H1 (cell line): ENCODE measurements around the gene SPN. TPM values are rescaled to one million over a fixed set of nuclear protein-coding genes. Genes with fewer than 3 reads are reported as not detected.

Source experiments
- CTCF ChIA-PET: fragments of 300-600 bp; sonication (Branson Sonifier 250); formaldehyde crosslinking; loops from one replicate; lab custom pipeline; 2021; ENCODE audit not compliant: partially characterized antibody; lab: Charles Lee
- POLR2A ChIA-PET: fragments of 300-600 bp; sonication (Branson Sonifier 250); formaldehyde crosslinking; loops from one replicate; lab custom pipeline; 2021; ENCODE audit warnings: inconsistent platforms; ENCODE audit not compliant: partially characterized antibody; lab: Charles Lee
- DNase-seq, 2 experiments: peaks; one replicate each; pipeline versions ENCODE4 v3.0.0 to v3.0.0-alpha.2; 2010 to 2022; ENCODE audit warnings: low spot score in 2 of 2, low read depth in 1 of 2, mixed read lengths in 1 of 2
- FAIRE-seq: peaks from 2 replicates; lab custom pipeline; 2011; peaks lifted over from hg19 to GRCh38; lab: Jason Lieb, UNC
- H2AFZ ChIP-seq: 2 replicates; pipeline ENCODE4 v1.8.1; 2012; ENCODE audit warnings: low read length, inconsistent platforms
- H2AK5ac ChIP-seq: 2 replicates; pipeline ENCODE4 v1.6.1; 2013; ENCODE audit warnings: low read depth, low read length
- H2BK120ac ChIP-seq: replicated peaks from 2 replicates; pipeline ENCODE3; 2013; ENCODE audit warnings: low read depth, low read length, inconsistent platforms
- H2BK12ac ChIP-seq: 2 replicates; pipeline ENCODE4 v1.6.1; 2013; ENCODE audit warnings: low read depth, low read length
- H2BK15ac ChIP-seq: 2 replicates; pipeline ENCODE4 v1.6.1; 2013; ENCODE audit warnings: low read length
- H2BK20ac ChIP-seq: 2 replicates; pipeline ENCODE4 v1.6.1; 2013; ENCODE audit warnings: low read length
- H2BK5ac ChIP-seq: 2 replicates; pipeline ENCODE4 v1.6.1; 2013; ENCODE audit warnings: low read depth, low read length
- H3K14ac ChIP-seq: 2 replicates; pipeline ENCODE4 v1.6.1; 2013; ENCODE audit warnings: inconsistent platforms; ENCODE audit not compliant: insufficient read length
- H3K18ac ChIP-seq: 2 replicates; pipeline ENCODE4 v1.6.1; 2013; ENCODE audit warnings: low read length; ENCODE audit errors: extremely low read depth
- H3K23ac ChIP-seq: 2 replicates; pipeline ENCODE4 v1.6.1; 2013; ENCODE audit warnings: inconsistent platforms; ENCODE audit not compliant: insufficient read length
- H3K23me2 ChIP-seq: 2 replicates; pipeline ENCODE4 v1.6.1; 2013; ENCODE audit warnings: low read depth, low read length
- H3K27ac ChIP-seq: 2 replicates; pipeline ENCODE4 v1.6.1; 2011; ENCODE audit warnings: low read depth, low read length, inconsistent platforms
- H3K27me3 ChIP-seq, 4 experiments: replicated peaks in 1 of 4; 1 replicate in 1 of 4; 2 replicates in 3 of 4; pipeline versions ENCODE4 v1.6.1 to v1.8.1; 2011 to 2013; ENCODE audit warnings: low read length in 3 of 4, mild to moderate bottlenecking in 3 of 4, inconsistent platforms in 2 of 4, mixed read lengths in 2 of 4, moderate library complexity in 1 of 4; ENCODE audit not compliant: control insufficient read depth in 3 of 4, insufficient read depth in 3 of 4; ENCODE audit errors: extremely low read depth in 1 of 4
- H3K36me3 ChIP-seq, 4 experiments: 2 replicates each; pipeline versions ENCODE4 v1.6.1 to v1.8.1; 2011 to 2013; ENCODE audit warnings: mild to moderate bottlenecking in 4 of 4, low read length in 3 of 4, moderate library complexity in 2 of 4, control low read depth in 1 of 4, inconsistent platforms in 1 of 4; ENCODE audit not compliant: insufficient read depth in 4 of 4, control insufficient read depth in 2 of 4
- H3K4ac ChIP-seq: replicated peaks from 2 replicates; pipeline ENCODE3; 2013; ENCODE audit warnings: low read length, low read depth, mixed read lengths, inconsistent platforms; ENCODE audit not compliant: insufficient read length
- H3K4me1 ChIP-seq, 4 experiments: replicated peaks in 1 of 4; 1 replicate in 1 of 4; 2 replicates in 3 of 4; pipeline versions ENCODE4 v1.6.1 to v1.8.1; 2011 to 2013; ENCODE audit warnings: low read length in 3 of 4, inconsistent platforms in 2 of 4, mixed read lengths in 1 of 4; ENCODE audit not compliant: insufficient read depth in 4 of 4, control insufficient read depth in 3 of 4
- H3K4me2 ChIP-seq, 2 experiments: 2 replicates each; pipeline versions ENCODE4 v1.6.1 to v1.8.1; 2011 to 2013; ENCODE audit warnings: low read depth in 2 of 2, low read length in 2 of 2, control low read depth in 1 of 2, inconsistent platforms in 1 of 2, mild to moderate bottlenecking in 1 of 2; ENCODE audit not compliant: insufficient read depth in 1 of 2
- H3K4me3 ChIP-seq, 4 experiments: fragments of 200-600, 300-600 bp in 1 of 4; sonication (generic), shearing (Covaris generic), sonication (Bioruptor Twin) in 1 of 4; 2 replicates each; pipeline versions ENCODE4 v1.5.1 to v1.8.1; 2011 to 2016; ENCODE audit warnings: low read length in 4 of 4, low read depth in 3 of 4, control low read depth in 2 of 4, inconsistent platforms in 2 of 4, mild to moderate bottlenecking in 2 of 4, mixed read lengths in 1 of 4, moderate library complexity in 1 of 4; ENCODE audit not compliant: insufficient read depth in 2 of 4; ENCODE audit errors: extremely low read depth in 1 of 4
- H3K56ac ChIP-seq: replicated peaks from 2 replicates; pipeline ENCODE3; 2013; ENCODE audit warnings: low read depth, mild to moderate bottlenecking, mixed read lengths, low read length, inconsistent platforms; ENCODE audit not compliant: insufficient read length
- H3K79me1 ChIP-seq: 2 replicates; pipeline ENCODE4 v1.6.1; 2013; ENCODE audit warnings: low read depth, low read length, control low read depth
- H3K79me2 ChIP-seq, 2 experiments: 2 replicates each; pipeline versions ENCODE4 v1.6.1 to v1.8.1; 2012 to 2013; ENCODE audit warnings: low read length in 2 of 2, mild to moderate bottlenecking in 2 of 2, inconsistent platforms in 1 of 2; ENCODE audit not compliant: insufficient read depth in 2 of 2, control insufficient read depth in 1 of 2
- H3K9ac ChIP-seq, 4 experiments: replicated peaks in 1 of 4; 1 replicate in 1 of 4; 2 replicates in 3 of 4; pipeline versions ENCODE4 v1.6.1 to v1.8.1; 2011 to 2013; ENCODE audit warnings: low read depth in 3 of 4, low read length in 3 of 4, control low read depth in 2 of 4, mild to moderate bottlenecking in 2 of 4, moderate library complexity in 2 of 4, inconsistent platforms in 1 of 4; ENCODE audit errors: extremely low read depth in 1 of 4
- H3K9me3 ChIP-seq, 2 experiments: 2 replicates each; pipeline versions ENCODE4 v1.6.1 to v1.8.1; 2012 to 2013; ENCODE audit warnings: mild to moderate bottlenecking in 2 of 2, moderate library complexity in 2 of 2, control low read depth in 1 of 2, inconsistent platforms in 1 of 2, low read depth in 1 of 2, low read length in 1 of 2, mixed read lengths in 1 of 2; ENCODE audit not compliant: insufficient read depth in 2 of 2
- H4K20me1 ChIP-seq, 2 experiments: replicated peaks in 1 of 2; 2 replicates each; pipeline versions ENCODE3 to v1.8.1; 2011 to 2013; ENCODE audit warnings: inconsistent platforms in 2 of 2, low read length in 2 of 2, mild to moderate bottlenecking in 1 of 2; ENCODE audit not compliant: insufficient read depth in 2 of 2, control insufficient read depth in 1 of 2
- H4K5ac ChIP-seq: 2 replicates; pipeline ENCODE4 v1.6.1; 2013; ENCODE audit warnings: low read length, low read depth, mixed read lengths, inconsistent platforms; ENCODE audit not compliant: insufficient read length
- H4K8ac ChIP-seq: 2 replicates; pipeline ENCODE4 v1.8.0; 2013; ENCODE audit warnings: mild to moderate bottlenecking, moderate library complexity, low read length, inconsistent platforms; ENCODE audit not compliant: insufficient read depth; ENCODE audit errors: extremely low read depth
- H4K91ac ChIP-seq: replicated peaks from 2 replicates; pipeline ENCODE3; 2013; ENCODE audit warnings: low read length, mixed read lengths, inconsistent platforms; ENCODE audit not compliant: insufficient read length
- EGR1 ChIP-seq: IDR thresholded peaks from 2 replicates; pipeline ENCODE4 v1.6.1; 2011; ENCODE audit warnings: low read depth, low read length, borderline replicate concordance
- WGBS, 2 experiments: shearing (Covaris generic) in 1 of 2; methylation state at CpG; one replicate each; pipeline versions ENCODE4 v1.1.6 to v1.1.7; 2013 to 2015; ENCODE audit warnings: low lambda C conversion rate in 2 of 2, mixed read lengths in 2 of 2, inconsistent platforms in 1 of 2, low coverage in 1 of 2, missing lambda C conversion rate in 1 of 2; ENCODE audit not compliant: insufficient replicate concordance in 2 of 2, insufficient coverage in 1 of 2, insufficient read length in 1 of 2; ENCODE audit errors: extremely low coverage in 1 of 2, missing lambda C conversion rate in 1 of 2; 5-methylcytosine and 5-hydroxymethylcytosine counted together
- polyA plus RNA-seq, 7 experiments: library from polyadenylated mRNA; depleted of rRNA in 3 of 7; stranded (reverse) in 5 of 7; unstranded in 2 of 7; fragments of >200 nt in 5 of 7; fragments of 200-250 nt in 2 of 7; gene quantifications; 1 replicate in 5 of 7; 2 replicates in 1 of 7; 4 replicates in 1 of 7; pipeline versions ENCODE4 v1.2.1 to v1.2.3, GENCODE V29; 2011 to 2013; ENCODE audit warnings: missing spikeins in 2 of 7, mixed read lengths in 2 of 7
- total RNA-seq: library from RNA; stranded (reverse); fragmentation: NEBNext Ultra II Directional; extraction: Animal tissue kit (Norgen Biotek cat#: 25700); gene quantifications from 2 replicates; pipeline ENCODE4 v1.2.1, GENCODE V29; 2021

SPN gene
- total and polyA plus RNA-seq, 2 of the 8 experiments (the other 6 are each of a cell fraction or from before 2014, with no cell fraction given), result 1.5 to 1.8 TPM

DNA sequence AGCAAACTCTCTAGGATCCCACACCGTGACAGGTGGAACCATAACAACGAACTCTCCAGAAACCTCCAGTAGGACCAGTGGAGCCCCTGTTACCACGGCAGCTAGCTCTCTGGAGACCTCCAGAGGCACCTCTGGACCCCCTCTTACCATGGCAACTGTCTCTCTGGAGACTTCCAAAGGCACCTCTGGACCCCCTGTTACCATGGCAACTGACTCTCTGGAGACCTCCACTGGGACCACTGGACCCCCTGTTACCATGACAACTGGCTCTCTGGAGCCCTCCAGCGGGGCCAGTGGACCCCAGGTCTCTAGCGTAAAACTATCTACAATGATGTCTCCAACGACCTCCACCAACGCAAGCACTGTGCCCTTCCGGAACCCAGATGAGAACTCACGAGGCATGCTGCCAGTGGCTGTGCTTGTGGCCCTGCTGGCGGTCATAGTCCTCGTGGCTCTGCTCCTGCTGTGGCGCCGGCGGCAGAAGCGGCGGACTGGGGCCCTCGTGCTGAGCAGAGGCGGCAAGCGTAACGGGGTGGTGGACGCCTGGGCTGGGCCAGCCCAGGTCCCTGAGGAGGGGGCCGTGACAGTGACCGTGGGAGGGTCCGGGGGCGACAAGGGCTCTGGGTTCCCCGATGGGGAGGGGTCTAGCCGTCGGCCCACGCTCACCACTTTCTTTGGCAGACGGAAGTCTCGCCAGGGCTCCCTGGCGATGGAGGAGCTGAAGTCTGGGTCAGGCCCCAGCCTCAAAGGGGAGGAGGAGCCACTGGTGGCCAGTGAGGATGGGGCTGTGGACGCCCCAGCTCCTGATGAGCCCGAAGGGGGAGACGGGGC is 1.3 kb downstream of the SPN start:
- no peak for DNase-seq

More for the DNA sequence above, 1.3 kb downstream of the SPN start:
- no peak overlapping the region for H4K91ac ChIP-seq
- TF ChIP-seq EGR1, result no peak
- H3K14ac ChIP-seq, result no peak overlapping the region
- no peak overlapping the region for H3K56ac ChIP-seq
- H3K4me1 ChIP-seq, result peaks cover 0 to 24% (median 18%) of the 10 kb centered on the region in 4 experiments; a peak in 6 of 7 replicates
- H3K18ac ChIP-seq, result no peak overlapping the region
- H3K23me2 ChIP-seq, result no peaks in the 10 kb centered on the region; the same call in 1 of the 2 replicates
- H3K9me3 ChIP-seq, result no peaks in the 10 kb centered on the region
- no peaks in the 10 kb centered on the region; a peak in 1 of 7 replicates for H3K27me3 ChIP-seq
- H2AK5ac ChIP-seq, result no peak overlapping the region
- no peak overlapping the region for H3K4me3 ChIP-seq
- no peaks in the 10 kb centered on the region for H3K79me2 ChIP-seq
- H2BK5ac ChIP-seq, result no peak overlapping the region
- H3K79me1 ChIP-seq, result 0 out of 2 replicates have a peak, but pooled peaks cover 2% of the 10 kb centered on the region
- H3K4me2 ChIP-seq, result no peak overlapping the region
- H3K36me3 ChIP-seq, result no peaks in the 10 kb centered on the region
- H4K20me1 ChIP-seq, result peaks cover 0 to 2% of the 10 kb centered on the region in 2 experiments
- no peak overlapping the region for H2BK120ac ChIP-seq
- ChIA-PET POLR2A (interaction anchor here (0.9 to 3.7 kb wide), 4 partner anchors 12 to 46 kb away, joined by 3 to 59 read pairs (median 5); partner anchors contain the start of gene QPRT), CTCF (interaction anchor here (0.8 to 1.6 kb wide), 3 partner anchors 21 to 58 kb away, joined by 3 to 4 read pairs (median 3); no protein-coding TSS in a partner anchor)
- no peak overlapping the region for H4K8ac ChIP-seq
- H2BK15ac ChIP-seq, result no peak overlapping the region
- no peak overlapping the region for H3K23ac ChIP-seq
- no peak overlapping the region for H3K9ac ChIP-seq
- no peak overlapping the region for H2BK12ac ChIP-seq
- no peak overlapping the region for H2AFZ ChIP-seq
- WGBS, 2 experiments, result 83% methylated on average over 30 of the region's 35 CpGs; no CpG with 5 or more reads in 1 of the 2 experiments
- no peak overlapping the region for H2BK20ac ChIP-seq
- H4K5ac ChIP-seq, result no peak overlapping the region
- no peak for FAIRE-seq
- no peak overlapping the region for H3K27ac ChIP-seq
- no peak overlapping the region for H3K4ac ChIP-seq
